ENCODE data around the gene DPY19L2. TPM values are rescaled to one million over a fixed set of nuclear protein-coding genes. Genes with fewer than 3 reads are reported as not detected.
"Not testable (repeated sequence)": the region's sequence is repeated elsewhere in the genome, so short reads cannot be mapped to it uniquely, and the experiment has no call there.

The DPY19L2 gene
- total and polyA plus RNA-seq, 2 donors from 2014 or later = 17.8 to 24.5 TPM

DNA sequence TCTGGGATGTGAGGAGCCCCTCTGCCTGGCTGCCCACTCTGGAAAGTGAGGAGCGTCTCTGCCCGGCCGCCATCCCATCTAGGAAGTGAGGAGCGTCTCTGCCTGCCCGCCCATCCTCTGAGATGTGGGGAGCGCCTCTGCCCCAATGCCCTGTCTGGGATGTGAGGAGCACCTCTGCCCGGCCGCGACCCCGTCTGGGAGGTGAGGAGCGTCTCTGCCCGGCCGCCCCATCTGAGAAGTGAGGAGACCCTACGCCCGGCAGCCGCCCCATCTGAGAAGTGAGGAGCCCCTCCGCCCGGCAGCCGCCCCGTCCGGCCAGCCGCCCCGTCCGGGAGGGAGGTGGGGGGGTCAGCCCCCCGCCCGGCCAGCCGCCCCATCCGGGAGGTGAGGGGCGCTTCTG is 18.3 kb upstream of the DPY19L2 start:
- H3K36me3 ChIP-seq (ENCODE audit: control insufficient read depth in 2 of 3, insufficient read depth in 3 of 3, low read length in 3 of 3); H3K4me3 ChIP-seq (ENCODE audit: low read length in 3 of 3); H3K9me3 ChIP-seq (ENCODE audit: control insufficient read depth in 2 of 3, insufficient read depth in 1 of 3, low read length in 3 of 3); H3K27ac ChIP-seq (ENCODE audit: low read depth in 2 of 2, low read length in 2 of 2); FAIRE-seq; H3K4me1 ChIP-seq (ENCODE audit: control insufficient read depth in 2 of 3, insufficient read depth in 2 of 3, low read depth in 1 of 3, low read length in 3 of 3); H3K9ac ChIP-seq (ENCODE audit: low read length in 3 of 3); H3K27me3 ChIP-seq (ENCODE audit: control insufficient read depth, insufficient read depth, low read length); intact Hi-C loops (cut with DNase I); DNase-seq: not testable (repeated sequence)

DNA sequence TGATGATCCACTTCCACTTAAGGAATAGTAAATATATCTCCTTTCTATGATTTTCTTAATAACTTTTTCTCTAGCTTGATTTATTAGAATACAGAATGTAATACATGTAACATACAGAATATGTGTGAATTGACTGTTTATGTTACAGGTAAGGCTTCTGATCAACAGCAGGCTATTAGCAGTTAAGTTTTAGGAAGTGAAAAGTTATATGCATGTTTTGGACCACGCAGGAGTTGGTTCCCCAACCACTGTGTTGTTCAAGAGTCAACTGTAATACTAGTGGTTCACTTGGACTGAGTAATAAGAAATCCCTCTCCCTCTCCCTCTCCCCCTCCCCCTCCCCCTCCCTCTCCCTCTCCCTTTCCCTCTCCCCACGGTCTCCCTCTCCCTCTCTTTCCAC is 17.5 kb upstream of the DPY19L2 start:
- H3K4me3 ChIP-seq (ENCODE audit: low read length in 3 of 3); H3K9me3 ChIP-seq (ENCODE audit: control insufficient read depth in 2 of 3, insufficient read depth in 1 of 3, low read length in 3 of 3); FAIRE-seq; H3K27me3 ChIP-seq (ENCODE audit: control insufficient read depth, insufficient read depth, low read length); H3K36me3 ChIP-seq (ENCODE audit: control insufficient read depth in 2 of 3, insufficient read depth in 3 of 3, low read length in 3 of 3); H3K4me1 ChIP-seq (ENCODE audit: control insufficient read depth in 2 of 3, insufficient read depth in 2 of 3, low read depth in 1 of 3, low read length in 3 of 3); intact Hi-C loops (cut with DNase I); DNase-seq; H3K27ac ChIP-seq (ENCODE audit: low read depth in 2 of 2, low read length in 2 of 2); H3K9ac ChIP-seq (ENCODE audit: low read length in 3 of 3): not testable (repeated sequence)

DNA sequence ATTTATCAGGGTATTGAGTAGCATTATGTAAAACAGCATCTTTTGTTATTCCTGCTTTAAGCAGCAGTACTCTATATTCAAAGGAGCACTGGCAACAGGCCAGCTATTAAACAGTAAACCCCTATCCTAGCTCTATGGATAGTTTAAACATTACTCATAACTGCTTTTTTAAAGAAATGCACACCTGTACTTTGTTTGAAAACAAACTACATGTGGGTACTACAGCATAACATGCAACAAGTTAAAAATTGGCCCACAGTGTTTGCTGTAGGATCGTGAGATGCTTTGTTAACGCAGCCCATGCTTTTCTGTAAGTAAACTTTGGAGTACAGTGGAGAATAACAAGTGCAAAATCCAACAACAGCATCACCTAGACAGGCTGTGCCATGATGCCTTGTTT is 14.3 kb upstream of the DPY19L2 start:
- peak in 2 of 5 donors; percentile 21 to 34 for DNase-seq
- intact Hi-C loops (cut with DNase I); H3K9me3 ChIP-seq (ENCODE audit: control insufficient read depth in 2 of 3, insufficient read depth in 1 of 3, low read length in 3 of 3); FAIRE-seq; H3K27ac ChIP-seq (ENCODE audit: low read depth in 2 of 2, low read length in 2 of 2); H3K36me3 ChIP-seq (ENCODE audit: control insufficient read depth in 2 of 3, insufficient read depth in 3 of 3, low read length in 3 of 3); H3K4me1 ChIP-seq (ENCODE audit: control insufficient read depth in 2 of 3, insufficient read depth in 2 of 3, low read depth in 1 of 3, low read length in 3 of 3); H3K9ac ChIP-seq (ENCODE audit: low read length in 3 of 3); H3K27me3 ChIP-seq (ENCODE audit: control insufficient read depth, insufficient read depth, low read length); H3K4me3 ChIP-seq (ENCODE audit: low read length in 3 of 3): not testable (repeated sequence)

DNA sequence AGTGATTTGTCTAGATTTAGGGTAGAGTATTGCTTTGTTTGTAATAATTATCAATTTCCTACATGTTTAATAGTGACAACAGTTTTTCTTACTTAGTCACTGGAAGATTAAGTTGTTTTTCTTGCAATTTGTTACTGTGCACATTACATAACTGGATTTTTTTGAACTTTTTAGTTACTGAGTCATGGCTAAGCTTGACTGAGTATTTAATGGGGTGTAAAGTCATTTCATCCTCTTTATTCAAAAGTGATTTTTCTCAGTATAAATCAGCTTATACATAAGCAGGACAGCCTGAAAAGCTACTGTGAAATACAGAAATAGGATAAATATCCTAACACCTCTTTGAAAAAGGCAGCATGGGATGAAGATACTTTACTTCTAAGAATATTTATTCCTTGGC is 12.5 kb upstream of the DPY19L2 start:
- not testable (repeated sequence) for H3K4me3 ChIP-seq (ENCODE audit: low read length in 3 of 3)

DNA sequence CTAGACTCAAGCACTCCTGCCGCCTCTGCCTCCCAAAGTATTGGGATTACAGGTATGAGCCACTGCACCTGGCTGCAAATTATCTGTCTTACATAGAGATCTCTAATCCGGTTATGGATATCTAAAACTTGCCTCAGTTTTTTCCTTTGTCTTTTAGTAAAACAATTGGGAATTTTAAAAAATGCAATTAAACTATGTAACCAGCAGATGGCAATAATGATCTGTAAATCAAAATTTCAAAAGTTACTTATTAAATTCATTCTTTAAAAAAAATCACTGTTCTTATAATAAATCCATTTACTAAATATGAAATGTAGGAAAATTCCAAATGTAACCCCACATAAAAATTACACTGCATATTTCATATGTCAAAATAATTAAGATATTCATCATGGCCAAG is 4.3 kb upstream of the DPY19L2 start:
- DNase-seq; H3K4me3 ChIP-seq (ENCODE audit: low read length in 3 of 3); H3K27me3 ChIP-seq (ENCODE audit: control insufficient read depth, insufficient read depth, low read length); H3K36me3 ChIP-seq (ENCODE audit: control insufficient read depth in 2 of 3, insufficient read depth in 3 of 3, low read length in 3 of 3); H3K9me3 ChIP-seq (ENCODE audit: control insufficient read depth in 2 of 3, insufficient read depth in 1 of 3, low read length in 3 of 3); H3K27ac ChIP-seq (ENCODE audit: low read depth in 2 of 2, low read length in 2 of 2); H3K9ac ChIP-seq (ENCODE audit: low read length in 3 of 3); H3K4me1 ChIP-seq (ENCODE audit: control insufficient read depth in 2 of 3, insufficient read depth in 2 of 3, low read depth in 1 of 3, low read length in 3 of 3); intact Hi-C loops (cut with DNase I): not testable (repeated sequence)
- peak; percentile 81 for FAIRE-seq

More for the DNA sequence above, 12.5 kb upstream of the DPY19L2 start:
- FAIRE-seq; intact Hi-C loops (cut with DNase I); H3K27ac ChIP-seq (ENCODE audit: low read depth in 2 of 2, low read length in 2 of 2); H3K36me3 ChIP-seq (ENCODE audit: control insufficient read depth in 2 of 3, insufficient read depth in 3 of 3, low read length in 3 of 3); H3K9me3 ChIP-seq (ENCODE audit: control insufficient read depth in 2 of 3, insufficient read depth in 1 of 3, low read length in 3 of 3); H3K4me1 ChIP-seq (ENCODE audit: control insufficient read depth in 2 of 3, insufficient read depth in 2 of 3, low read depth in 1 of 3, low read length in 3 of 3); H3K27me3 ChIP-seq (ENCODE audit: control insufficient read depth, insufficient read depth, low read length); H3K9ac ChIP-seq (ENCODE audit: low read length in 3 of 3): not testable (repeated sequence)
- peak in 1 of 5 donors; percentile 24 for DNase-seq

DNA sequence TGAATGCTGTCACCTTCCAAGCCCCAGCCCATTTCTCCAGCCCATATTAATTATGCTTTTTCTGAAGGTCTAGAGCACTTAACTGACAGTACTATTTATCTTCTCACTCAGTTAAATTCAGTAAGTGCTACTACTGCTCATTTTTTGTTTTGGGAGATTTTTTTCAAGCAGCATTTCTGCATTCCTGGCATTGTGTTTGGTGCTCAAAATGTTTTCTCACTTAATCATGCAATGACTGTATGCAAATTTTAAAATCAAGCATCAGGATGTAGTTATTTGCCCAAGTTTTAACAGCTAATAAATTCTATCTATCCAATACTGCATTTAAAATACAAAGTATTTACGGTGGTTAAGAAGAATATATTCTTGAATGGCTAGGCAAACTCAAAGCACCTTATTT is 1.6 kb upstream of the DPY19L2 start:
- DNase-seq; H3K27ac ChIP-seq (ENCODE audit: low read depth in 2 of 2, low read length in 2 of 2); H3K4me1 ChIP-seq (ENCODE audit: control insufficient read depth in 2 of 3, insufficient read depth in 2 of 3, low read depth in 1 of 3, low read length in 3 of 3); H3K9me3 ChIP-seq (ENCODE audit: control insufficient read depth in 2 of 3, insufficient read depth in 1 of 3, low read length in 3 of 3); H3K36me3 ChIP-seq (ENCODE audit: control insufficient read depth in 2 of 3, insufficient read depth in 3 of 3, low read length in 3 of 3); H3K27me3 ChIP-seq (ENCODE audit: control insufficient read depth, insufficient read depth, low read length); FAIRE-seq; intact Hi-C loops (cut with DNase I); H3K9ac ChIP-seq (ENCODE audit: low read length in 3 of 3); H3K4me3 ChIP-seq (ENCODE audit: low read length in 3 of 3): not testable (repeated sequence)

DNA sequence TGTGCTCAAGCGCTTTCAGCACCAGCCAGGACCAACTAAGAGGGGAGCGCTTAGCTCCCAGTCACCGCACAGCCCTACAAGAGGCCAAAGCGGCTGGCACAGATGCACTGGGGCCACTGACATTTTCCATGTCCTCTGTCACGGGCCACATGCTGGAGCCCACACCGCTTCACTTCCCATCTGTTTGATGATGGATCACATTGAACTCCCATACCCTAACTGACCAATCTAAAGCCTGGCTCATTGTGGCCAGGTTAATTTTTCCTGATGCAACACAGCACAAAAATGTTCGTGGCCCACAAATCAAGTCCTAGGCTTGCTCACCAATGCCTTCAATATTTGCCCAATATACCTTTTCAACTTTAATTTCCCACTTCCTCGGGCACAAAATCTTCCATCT is 1.1 kb upstream of the DPY19L2 start:
- H3K9ac ChIP-seq (ENCODE audit: low read length in 3 of 3); intact Hi-C loops (cut with DNase I); H3K27ac ChIP-seq (ENCODE audit: low read depth in 2 of 2, low read length in 2 of 2); FAIRE-seq; DNase-seq; H3K36me3 ChIP-seq (ENCODE audit: control insufficient read depth in 2 of 3, insufficient read depth in 3 of 3, low read length in 3 of 3); H3K4me1 ChIP-seq (ENCODE audit: control insufficient read depth in 2 of 3, insufficient read depth in 2 of 3, low read depth in 1 of 3, low read length in 3 of 3); H3K9me3 ChIP-seq (ENCODE audit: control insufficient read depth in 2 of 3, insufficient read depth in 1 of 3, low read length in 3 of 3); H3K27me3 ChIP-seq (ENCODE audit: control insufficient read depth, insufficient read depth, low read length): not testable (repeated sequence)
- peak overlapping the region in 1 of 3 donors; percentile 83 for H3K4me3 ChIP-seq (ENCODE audit: low read length in 3 of 3)

DNA sequence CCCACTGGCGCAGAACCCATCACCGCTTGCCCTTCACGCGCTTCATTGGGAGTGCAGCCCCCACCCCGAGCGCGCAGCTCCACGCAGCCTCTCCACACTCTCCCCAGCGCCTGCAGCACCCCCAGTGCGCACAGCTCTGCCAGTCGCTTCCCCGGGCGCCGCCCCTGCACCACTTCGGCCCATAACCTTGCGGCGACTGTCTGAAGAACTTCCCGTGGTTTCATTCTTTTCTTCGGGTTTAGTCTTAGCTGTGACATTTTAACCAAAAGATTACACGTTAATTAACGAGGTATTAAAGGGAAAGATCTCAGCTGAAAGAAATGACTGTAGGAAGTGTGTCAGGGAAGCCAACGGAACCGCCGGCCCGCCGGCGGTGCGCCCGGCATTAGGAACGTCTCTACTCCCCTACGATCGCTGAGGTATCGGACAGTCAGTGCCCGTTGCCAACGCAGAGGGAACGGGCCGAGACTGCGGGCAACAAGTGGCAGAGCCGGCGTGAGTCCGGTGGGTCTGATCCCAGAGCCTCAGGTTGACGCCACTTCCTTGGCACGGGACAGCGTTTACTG is 590 bp upstream of the DPY19L2 start:
- Histone ChIP-seq H3K4me3 (ENCODE audit: low read length in 3 of 3) (peak overlapping the region; percentile 78 to 83 (median 82)), H3K27ac (ENCODE audit: low read depth in 2 of 2, low read length in 2 of 2) (peak overlapping the region; percentile 89), H3K9ac (ENCODE audit: low read length in 3 of 3) (peak overlapping the region in 2 of 3 donors; percentile 32 to 72)
- H3K9me3 ChIP-seq (ENCODE audit: control insufficient read depth in 2 of 3, insufficient read depth in 1 of 3, low read length in 3 of 3); H3K4me1 ChIP-seq (ENCODE audit: control insufficient read depth in 2 of 3, insufficient read depth in 2 of 3, low read depth in 1 of 3, low read length in 3 of 3); intact Hi-C loops (cut with DNase I); H3K27me3 ChIP-seq (ENCODE audit: control insufficient read depth, insufficient read depth, low read length); H3K36me3 ChIP-seq (ENCODE audit: control insufficient read depth in 2 of 3, insufficient read depth in 3 of 3, low read length in 3 of 3); FAIRE-seq: not testable (repeated sequence)
- DNase-seq = peak in 4 of 5 donors; percentile 49 to 68 (median 60)

All from kidney (tissue), 11 donors.